Endothelial cell of umbilical vein (primary cell): ENCODE results near the gene UBTD1. TPM values are rescaled to one million over a fixed set of nuclear protein-coding genes. Genes with fewer than 3 reads are reported as not detected.

Source experiments
- BruUV-seq: library from RNA; stranded (reverse); fragments of 400-500 nt; replicated peaks from 2 replicates; lab custom pipeline; 2021; lab: Mats Ljungman, UMichigan
- CTCF ChIA-PET: fragments of 300-600, 350-600 bp; sonication (Branson Sonifier 250); formaldehyde crosslinking; loops from one replicate; lab custom pipeline; 2021; ENCODE audit warnings: antibody characterized with exemption, inconsistent platforms; lab: Charles Lee
- POLR2A ChIA-PET: fragments of 300-600, 350-600 bp; sonication (Branson Sonifier 250); formaldehyde crosslinking; loops from one replicate; lab custom pipeline; 2021; ENCODE audit warnings: antibody characterized with exemption, inconsistent platforms; lab: Charles Lee
- DNase-seq: peaks from one replicate; pipeline ENCODE4 v3.0.0-alpha.2; 2011; ENCODE audit warnings: low read depth, low spot score
- FAIRE-seq: peaks from 2 replicates; lab custom pipeline; 2011; peaks lifted over from hg19 to GRCh38; lab: Jason Lieb, UNC
- H2AFZ ChIP-seq: 2 replicates; pipeline ENCODE4 v1.6.0; 2012; ENCODE audit warnings: low read depth, low read length, control low read depth, inconsistent platforms
- H3K27ac ChIP-seq: 2 replicates; pipeline ENCODE4 v1.5.1; 2011; ENCODE audit warnings: low read depth, mild to moderate bottlenecking, control low read depth, low read length, moderate library complexity; ENCODE audit not compliant: insufficient read depth
- H3K27me3 ChIP-seq, 2 experiments: 2 replicates each; pipeline versions ENCODE4 v1.6.0 to v1.6.1; 2011; ENCODE audit warnings: low read length in 2 of 2, mixed read lengths in 1 of 2; ENCODE audit not compliant: control insufficient read depth in 2 of 2, insufficient read depth in 2 of 2
- H3K36me3 ChIP-seq, 2 experiments: 2 replicates in 1 of 2; 3 replicates in 1 of 2; pipeline ENCODE4 v1.5.1; 2011; ENCODE audit warnings: low read length in 2 of 2, mild to moderate bottlenecking in 1 of 2, moderate library complexity in 1 of 2; ENCODE audit not compliant: control insufficient read depth in 2 of 2, insufficient read depth in 2 of 2; ENCODE audit errors: extremely low read depth in 1 of 2
- H3K4me1 ChIP-seq: 3 replicates; pipeline ENCODE4 v1.5.1; 2011; ENCODE audit warnings: mild to moderate bottlenecking, low read length; ENCODE audit not compliant: control insufficient read depth, insufficient read depth; ENCODE audit errors: extremely low read depth
- H3K4me2 ChIP-seq: 2 replicates; pipeline ENCODE4 v1.6.1; 2011; ENCODE audit warnings: low read length, control low read depth, mixed read lengths; ENCODE audit not compliant: insufficient read depth
- H3K4me3 ChIP-seq, 3 experiments: fragments of 200-600 bp in 1 of 3; sonication (generic), shearing (Covaris generic) in 1 of 3; replicated peaks in 1 of 3; 2 replicates each; pipeline ENCODE4 v1.5.1; 2011 to 2016; ENCODE audit warnings: control low read depth in 3 of 3, low read length in 3 of 3, mild to moderate bottlenecking in 2 of 3, inconsistent platforms in 1 of 3, low read depth in 1 of 3, moderate library complexity in 1 of 3; ENCODE audit not compliant: insufficient read depth in 1 of 3
- H3K79me2 ChIP-seq: 2 replicates; pipeline ENCODE4 v1.6.0; 2012; ENCODE audit warnings: low read length, inconsistent platforms; ENCODE audit not compliant: control insufficient read depth, insufficient read depth
- H3K9ac ChIP-seq: replicated peaks from 2 replicates; pipeline ENCODE3; 2011; ENCODE audit warnings: low read length, control low read depth; ENCODE audit not compliant: insufficient read depth; ENCODE audit errors: extremely low read depth
- H3K9me1 ChIP-seq: replicated peaks from 3 replicates; pipeline ENCODE4 v1.6.0; 2011; ENCODE audit warnings: mild to moderate bottlenecking, low read length; ENCODE audit not compliant: control insufficient read depth, insufficient read depth; ENCODE audit errors: extremely low read depth
- H3K9me3 ChIP-seq: replicated peaks from 2 replicates; pipeline ENCODE4 v1.5.1; 2012; ENCODE audit warnings: low read length, inconsistent platforms; ENCODE audit not compliant: control insufficient read depth, insufficient read depth
- H4K20me1 ChIP-seq: replicated peaks from 2 replicates; pipeline ENCODE3; 2011; ENCODE audit warnings: mild to moderate bottlenecking, low read length; ENCODE audit not compliant: control insufficient read depth, insufficient read depth; ENCODE audit errors: extremely low read depth
- EZH2 ChIP-seq: IDR thresholded peaks from 2 replicates; pipeline ENCODE4 v1.6.1; 2012; ENCODE audit warnings: borderline replicate concordance, low read depth, mild to moderate bottlenecking, moderate library complexity, low read length, inconsistent platforms; ENCODE audit not compliant: severe bottlenecking
- FOS ChIP-seq: IDR thresholded peaks from 2 replicates; pipeline ENCODE4 v1.6.1; 2011; ENCODE audit warnings: mild to moderate bottlenecking, low read length, moderate library complexity, borderline replicate concordance; ENCODE audit not compliant: insufficient read depth
- GATA2 ChIP-seq: IDR thresholded peaks from 2 replicates; pipeline ENCODE4 v1.7.0; 2011; ENCODE audit warnings: low read depth, mild to moderate bottlenecking, moderate library complexity, mixed read lengths, low read length; ENCODE audit not compliant: insufficient read length, insufficient read depth
- JUN ChIP-seq: IDR thresholded peaks from 2 replicates; pipeline ENCODE4 v1.6.1; 2011; ENCODE audit warnings: borderline replicate concordance, low read depth; ENCODE audit not compliant: insufficient read length, insufficient read depth
- MYC ChIP-seq: IDR thresholded peaks from one replicate; pipeline ENCODE4 v1.6.1; 2011; ENCODE audit warnings: mild to moderate bottlenecking, low read depth, low read length
- POLR2A ChIP-seq: IDR thresholded peaks from 2 replicates; pipeline ENCODE4 v1.6.1; 2012; ENCODE audit warnings: low read depth, mild to moderate bottlenecking, control low read depth, low read length
- POLR2AphosphoS5 ChIP-seq: IDR thresholded peaks from 2 replicates; pipeline ENCODE4 v1.6.1; 2012; ENCODE audit warnings: low read depth, mild to moderate bottlenecking, control low read depth, low read length, moderate library complexity; ENCODE audit not compliant: insufficient read depth
- dilution Hi-C: fragments of 300-500 bp; cut with MboI; formaldehyde crosslinking; loops from one replicate; pipeline ENCODE4 v1.15.0; 2019; ENCODE audit warnings: low sequenced_read_pairs; ENCODE audit not compliant: extremely low pct_ligation_motif_present
- intact Hi-C: fragments of 100-400 bp; cut with micrococcal nuclease; formaldehyde crosslinking; loops from one replicate; pipeline ENCODE4 v1.10.0; 2022
- polyA plus RNA-seq, 4 experiments: library from polyadenylated mRNA; depleted of rRNA in 3 of 4; stranded (reverse) in 3 of 4; unstranded in 1 of 4; fragments of >200 nt; gene quantifications; 2 replicates each; pipeline versions ENCODE4 v1.2.1 to v1.2.3, GENCODE V29; 2011 to 2012; ENCODE audit warnings: missing spikeins in 1 of 4
- total RNA-seq: library from RNA; stranded (reverse); gene quantifications from 2 replicates; pipeline ENCODE4 v1.2.3, GENCODE V29; 2021
- TF ChIP-seq, protein P1 (sequence below): IDR thresholded peaks from 2 replicates; pipeline ENCODE4 v1.6.1; 2011; ENCODE audit not compliant: insufficient read depth, insufficient read length
- TF ChIP-seq, protein P2 (sequence below), 2 donors: IDR thresholded peaks; 1 replicate in 1 of 2; 2 replicates in 1 of 2; pipeline ENCODE4 v1.5.1; 2011; ENCODE audit warnings: low read length in 2 of 2, mild to moderate bottlenecking in 2 of 2, moderate library complexity in 2 of 2, control low read depth in 1 of 2, inconsistent platforms in 1 of 2, low read depth in 1 of 2; ENCODE audit not compliant: insufficient read depth in 1 of 2; ENCODE audit errors: extremely low read depth in 1 of 2

Gene UBTD1
- total and polyA plus RNA-seq, 2 donors (not counting 3 experiments of a cell fraction or from before 2014, with no cell fraction given): 42.6 to 63.7 TPM

DNA sequence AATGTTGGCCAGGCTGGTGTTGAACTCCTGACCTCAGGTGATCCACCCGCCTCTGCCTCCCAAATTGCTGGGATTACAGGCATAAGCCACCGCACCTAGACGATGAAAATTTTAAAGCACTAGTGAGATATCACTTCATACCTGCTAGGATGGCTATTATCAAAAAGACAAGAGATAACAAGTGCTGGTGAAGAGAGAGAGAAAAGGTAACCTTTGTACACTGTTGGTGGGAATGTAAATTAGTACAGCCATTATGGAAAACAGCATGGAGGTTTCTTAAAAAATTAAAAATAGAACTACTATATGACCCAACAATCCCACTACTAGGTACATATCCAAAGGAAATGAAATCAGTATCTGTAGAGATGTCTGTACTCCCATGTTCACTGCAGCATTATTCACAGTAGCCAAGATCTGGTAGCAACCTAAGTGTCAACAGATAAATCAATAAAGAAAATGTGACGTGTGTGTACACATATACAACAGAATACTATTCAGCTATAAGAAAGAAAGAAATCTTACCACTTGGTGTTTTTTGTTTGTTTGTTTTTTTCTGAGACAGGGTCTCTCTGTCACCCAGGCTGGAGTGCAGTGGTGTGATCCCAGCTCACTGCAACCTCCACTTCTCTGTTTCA is 13.0 kb upstream of the UBTD1 start:
- no peaks in the 10 kb centered on the region for H3K9me1 ChIP-seq
- no peak overlapping the region for H3K9ac ChIP-seq
- H3K27ac ChIP-seq: no peak overlapping the region
- TF ChIP-seq FOS: no peak
- no peak overlapping the region for H3K4me3 ChIP-seq
- H3K9me3 ChIP-seq: no peaks in the 10 kb centered on the region
- H3K79me2 ChIP-seq: peaks cover 63% of the 10 kb centered on the region
- H2AFZ ChIP-seq: no peak overlapping the region
- peaks cover 2 to 6% of the 10 kb centered on the region in 2 experiments for H3K36me3 ChIP-seq
- no peaks in the 10 kb centered on the region for H3K4me1 ChIP-seq
- no peak for FAIRE-seq
- POLR2A ChIA-PET: no interaction called here
- no peak overlapping the region for H3K4me2 ChIP-seq
- CTCF ChIA-PET: no interaction called here
- intact Hi-C loops: no loop called here
- H4K20me1 ChIP-seq: peaks cover 2% of the 10 kb centered on the region
- dilution Hi-C loops: no loop called here
- DNase-seq: no peak
- no TSS peak for BruUV-seq
- H3K27me3 ChIP-seq: no peaks in the 10 kb centered on the region

DNA sequence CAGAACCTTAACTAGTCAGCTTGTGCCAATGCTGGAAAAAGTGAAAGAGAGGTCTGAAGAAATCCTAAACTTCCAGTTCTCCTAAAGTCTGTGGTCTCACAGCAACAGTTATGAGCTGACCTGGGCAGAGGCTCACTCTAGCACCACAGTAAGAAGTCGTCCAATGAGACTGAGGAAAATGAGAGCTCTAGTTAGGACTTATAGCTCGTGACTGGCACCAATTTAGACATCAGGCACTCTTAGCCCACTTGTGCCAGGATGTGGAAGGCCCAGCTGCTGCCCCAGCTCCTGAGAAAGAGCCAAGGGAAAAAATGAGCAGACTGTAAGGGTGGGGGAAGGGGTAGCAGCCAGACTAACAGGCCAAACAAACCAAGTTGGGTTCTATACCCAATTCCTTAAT is 8.1 kb upstream of the UBTD1 start:
- intact Hi-C loops: loop anchor here (10.0 kb wide), 1 partner anchor 244 kb away; the partner anchor contains the start of gene ZFYVE27
- dilution Hi-C loops: no loop called here
- DNase-seq (peak; percentile 28), FAIRE-seq (no peak)
- Histone ChIP-seq H3K4me1 (peaks cover 12% of the 10 kb centered on the region), H3K36me3 (no peaks in the 10 kb centered on the region), H3K27ac (no peak overlapping the region), H3K9me1 (no peaks in the 10 kb centered on the region), H3K9ac (no peak overlapping the region), H3K79me2 (peaks cover 93% of the 10 kb centered on the region), H3K4me2 (no peak overlapping the region), H3K4me3 (no peak overlapping the region), H3K27me3 (no peaks in the 10 kb centered on the region), H2AFZ (no peak overlapping the region), H4K20me1 (peaks cover 5% of the 10 kb centered on the region), H3K9me3 (no peaks in the 10 kb centered on the region)
- POLR2A ChIA-PET: no interaction called here
- BruUV-seq: no TSS peak
- CTCF ChIA-PET: interaction anchor here (0.7 to 2.0 kb wide), 4 partner anchors 9 to 44 kb away, joined by 3 to 7 read pairs (median 4); partner anchors contain the start of gene UBTD1
- TF ChIP-seq, protein P1, sequence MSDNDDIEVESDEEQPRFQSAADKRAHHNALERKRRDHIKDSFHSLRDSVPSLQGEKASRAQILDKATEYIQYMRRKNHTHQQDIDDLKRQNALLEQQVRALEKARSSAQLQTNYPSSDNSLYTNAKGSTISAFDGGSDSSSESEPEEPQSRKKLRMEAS: no peak
- TF ChIP-seq FOS (no peak), GATA2 (no peak), POLR2A (no peak), POLR2AphosphoS5 (no peak), EZH2 (no peak), JUN (no peak), MYC (no peak)
- TF ChIP-seq, protein P2, sequence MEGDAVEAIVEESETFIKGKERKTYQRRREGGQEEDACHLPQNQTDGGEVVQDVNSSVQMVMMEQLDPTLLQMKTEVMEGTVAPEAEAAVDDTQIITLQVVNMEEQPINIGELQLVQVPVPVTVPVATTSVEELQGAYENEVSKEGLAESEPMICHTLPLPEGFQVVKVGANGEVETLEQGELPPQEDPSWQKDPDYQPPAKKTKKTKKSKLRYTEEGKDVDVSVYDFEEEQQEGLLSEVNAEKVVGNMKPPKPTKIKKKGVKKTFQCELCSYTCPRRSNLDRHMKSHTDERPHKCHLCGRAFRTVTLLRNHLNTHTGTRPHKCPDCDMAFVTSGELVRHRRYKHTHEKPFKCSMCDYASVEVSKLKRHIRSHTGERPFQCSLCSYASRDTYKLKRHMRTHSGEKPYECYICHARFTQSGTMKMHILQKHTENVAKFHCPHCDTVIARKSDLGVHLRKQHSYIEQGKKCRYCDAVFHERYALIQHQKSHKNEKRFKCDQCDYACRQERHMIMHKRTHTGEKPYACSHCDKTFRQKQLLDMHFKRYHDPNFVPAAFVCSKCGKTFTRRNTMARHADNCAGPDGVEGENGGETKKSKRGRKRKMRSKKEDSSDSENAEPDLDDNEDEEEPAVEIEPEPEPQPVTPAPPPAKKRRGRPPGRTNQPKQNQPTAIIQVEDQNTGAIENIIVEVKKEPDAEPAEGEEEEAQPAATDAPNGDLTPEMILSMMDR (IDR thresholded peaks at IDR 0.05; ENCODE audit: extremely low read depth in 1 of 2, insufficient read depth in 1 of 2, low read depth in 1 of 2, low read length in 2 of 2): no peak
